ENCODE measurements around the gene PHKG2.
"Not testable (repeated sequence)": the region's sequence is repeated elsewhere in the genome, so short reads cannot be mapped to it uniquely, and the experiment has no call there.

The PHKG2 gene

GRCh38 chr16:30747799-30748633, at the start of gene PHKG2:
TSS of gene PHKG2 (plus strand) at chr16:30748425. CDS start at chr16:30748821, 396 bp downstream.
- Mint-ChIP-seq H3K36me3 (ENCODE audit: low read depth) (peaks cover 18% of the 10 kb centered on the region), H3K27me3 (no peaks in the 10 kb centered on the region), H3K4me1 (peaks cover 22% of the 10 kb centered on the region), H3K27ac (peak within 1 kb of the TSS; percentile 88), H3K9me3 (no peaks in the 10 kb centered on the region), H3K4me3 (peak within 1 kb of the TSS; percentile 85)
- peak; percentile 99 for ATAC-seq
- peak; percentile 97 for DNase-seq

- Mint-ChIP-seq H3K9me3 (no peaks in the 10 kb centered on the region), H3K36me3 (ENCODE audit: low read depth) (peaks cover 29% of the 10 kb centered on the region), H3K4me3 (peak within 1 kb of the TSS; percentile 92), H3K27me3 (peaks cover 3% of the 10 kb centered on the region), H3K4me1 (peaks cover 27% of the 10 kb centered on the region), H3K27ac (peak within 1 kb of the TSS; percentile 99)
- ATAC-seq (peak; percentile 35), DNase-seq (peak; percentile 90)
Observed at GRCh38 chr16:30698816-30699614, 49.2 kb upstream of the PHKG2 start, which contains the start of gene SRCAP. TSS of gene SRCAP (plus strand) at chr16:30699171. CDS start at chr16:30700825, 1,654 bp downstream.

GRCh38 chr16:30699615-30700099, 48.6 kb upstream of the PHKG2 start:
- Mint-ChIP-seq H3K27ac (peak overlapping the region; percentile 99), H3K9me3 (no peaks in the 10 kb centered on the region), H3K27me3 (peaks cover 3% of the 10 kb centered on the region), H3K4me1 (peaks cover 27% of the 10 kb centered on the region), H3K36me3 (ENCODE audit: low read depth) (peaks cover 34% of the 10 kb centered on the region), H3K4me3 (peak overlapping the region; percentile 92)
- no peak for ATAC-seq
- no peak for DNase-seq

- peaks cover 27% of the 10 kb centered on the region for H3K4me1 Mint-ChIP-seq
- H3K36me3 Mint-ChIP-seq (ENCODE audit: low read depth) = peaks cover 39% of the 10 kb centered on the region
- H3K27me3 Mint-ChIP-seq = peaks cover 3% of the 10 kb centered on the region
- DNase-seq (no peak), ATAC-seq (no peak)
- no peaks in the 10 kb centered on the region for H3K9me3 Mint-ChIP-seq
- H3K4me3 Mint-ChIP-seq = peak overlapping the region; percentile 92
- H3K27ac Mint-ChIP-seq = no peak overlapping the region
Observed at GRCh38 chr16:30700491-30700890, 47.7 kb upstream of the PHKG2 start.

GRCh38 chr16:30700971-30701370, 47.3 kb upstream of the PHKG2 start:
- H3K9me3 Mint-ChIP-seq = no peaks in the 10 kb centered on the region
- peaks cover 42% of the 10 kb centered on the region for H3K36me3 Mint-ChIP-seq (ENCODE audit: low read depth)
- DNase-seq (no peak), ATAC-seq (no peak)
- H3K4me3 Mint-ChIP-seq = peak overlapping the region; percentile 56
- H3K4me1 Mint-ChIP-seq = peaks cover 27% of the 10 kb centered on the region
- no peak overlapping the region for H3K27ac Mint-ChIP-seq
- H3K27me3 Mint-ChIP-seq = peaks cover 3% of the 10 kb centered on the region

- not testable (repeated sequence) for H3K27me3 Mint-ChIP-seq, H3K4me3 Mint-ChIP-seq, DNase-seq, H3K9me3 Mint-ChIP-seq, ATAC-seq
- Mint-ChIP-seq H3K36me3 (ENCODE audit: low read depth) (peaks cover 62% of the 10 kb centered on the region), H3K4me1 (peaks cover 17% of the 10 kb centered on the region), H3K27ac (peak overlapping the region; percentile 49)
Observed at GRCh38 chr16:30703071-30703470, 45.2 kb upstream of the PHKG2 start.

GRCh38 chr16:30703971-30704370, 44.3 kb upstream of the PHKG2 start:
- no peaks in the 10 kb centered on the region for H3K27me3 Mint-ChIP-seq

GRCh38 chr16:30706046-30706445, 42.2 kb upstream of the PHKG2 start:
- Mint-ChIP-seq H3K27me3 (no peaks in the 10 kb centered on the region), H3K9me3 (no peaks in the 10 kb centered on the region), H3K4me3 (no peak overlapping the region), H3K27ac (no peak overlapping the region), H3K36me3 (ENCODE audit: low read depth) (peaks cover 74% of the 10 kb centered on the region), H3K4me1 (peaks cover 2% of the 10 kb centered on the region)
- DNase-seq (no peak), ATAC-seq (no peak)

More at GRCh38 chr16:30703971-30704370, 44.3 kb upstream of the PHKG2 start:
- H3K4me1 Mint-ChIP-seq = peaks cover 16% of the 10 kb centered on the region
- DNase-seq (no peak), ATAC-seq (no peak)
- no peak overlapping the region for H3K4me3 Mint-ChIP-seq
- H3K9me3 Mint-ChIP-seq = no peaks in the 10 kb centered on the region
- peaks cover 65% of the 10 kb centered on the region for H3K36me3 Mint-ChIP-seq (ENCODE audit: low read depth)
- H3K27ac Mint-ChIP-seq = no peak overlapping the region

GRCh38 chr16:30710971-30711370, 37.3 kb upstream of the PHKG2 start:
- ATAC-seq (no peak), DNase-seq (no peak)
- peak overlapping the region; percentile 3 for H3K27ac Mint-ChIP-seq
- peaks cover 23% of the 10 kb centered on the region for H3K4me1 Mint-ChIP-seq
- no peak overlapping the region for H3K4me3 Mint-ChIP-seq
- no peaks in the 10 kb centered on the region for H3K27me3 Mint-ChIP-seq
- no peaks in the 10 kb centered on the region for H3K9me3 Mint-ChIP-seq
- peaks cover 80% of the 10 kb centered on the region for H3K36me3 Mint-ChIP-seq (ENCODE audit: low read depth)

- Mint-ChIP-seq H3K27me3 (no peaks in the 10 kb centered on the region), H3K4me1 (peaks cover 28% of the 10 kb centered on the region), H3K27ac (no peak overlapping the region), H3K4me3 (no peak overlapping the region), H3K9me3 (no peaks in the 10 kb centered on the region), H3K36me3 (ENCODE audit: low read depth) (peaks cover 82% of the 10 kb centered on the region)
- no peak for DNase-seq
- no peak for ATAC-seq
Observed at GRCh38 chr16:30711712-30712111, 36.5 kb upstream of the PHKG2 start.

GRCh38 chr16:30715750-30716445, 32.3 kb upstream of the PHKG2 start:
- H3K4me1 Mint-ChIP-seq = peaks cover 31% of the 10 kb centered on the region
- peak overlapping the region; percentile 15 for H3K4me3 Mint-ChIP-seq
- DNase-seq = peak; percentile 30

GRCh38 chr16:30720086-30720485, 28.1 kb upstream of the PHKG2 start:
- Mint-ChIP-seq H3K9me3 (no peaks in the 10 kb centered on the region), H3K27ac (no peak overlapping the region), H3K27me3 (no peaks in the 10 kb centered on the region), H3K36me3 (ENCODE audit: low read depth) (peaks cover 79% of the 10 kb centered on the region), H3K4me3 (no peak overlapping the region), H3K4me1 (peaks cover 17% of the 10 kb centered on the region)
- DNase-seq (no peak), ATAC-seq (no peak)

More at GRCh38 chr16:30715750-30716445, 32.3 kb upstream of the PHKG2 start:
- Mint-ChIP-seq H3K27me3 (no peaks in the 10 kb centered on the region), H3K9me3 (no peaks in the 10 kb centered on the region), H3K36me3 (ENCODE audit: low read depth) (peaks cover 71% of the 10 kb centered on the region), H3K27ac (peak overlapping the region; percentile 89)
- ATAC-seq = peak; percentile 100

GRCh38 chr16:30720694-30721093, 27.5 kb upstream of the PHKG2 start:
- Mint-ChIP-seq H3K27me3 (no peaks in the 10 kb centered on the region), H3K4me1 (peaks cover 11% of the 10 kb centered on the region), H3K36me3 (ENCODE audit: low read depth) (peaks cover 78% of the 10 kb centered on the region), H3K4me3 (no peak overlapping the region), H3K27ac (no peak overlapping the region), H3K9me3 (no peaks in the 10 kb centered on the region)
- ATAC-seq = no peak
- no peak for DNase-seq

GRCh38 chr16:30721167-30721566, 27.1 kb upstream of the PHKG2 start:
- DNase-seq (no peak), ATAC-seq (no peak)
- Mint-ChIP-seq H3K27ac (no peak overlapping the region), H3K4me3 (no peak overlapping the region), H3K9me3 (no peaks in the 10 kb centered on the region), H3K27me3 (no peaks in the 10 kb centered on the region), H3K36me3 (ENCODE audit: low read depth) (peaks cover 73% of the 10 kb centered on the region), H3K4me1 (peaks cover 6% of the 10 kb centered on the region)
